Measurements from ENCODE around the gene FAM228A.

Gene FAM228A

DNA sequence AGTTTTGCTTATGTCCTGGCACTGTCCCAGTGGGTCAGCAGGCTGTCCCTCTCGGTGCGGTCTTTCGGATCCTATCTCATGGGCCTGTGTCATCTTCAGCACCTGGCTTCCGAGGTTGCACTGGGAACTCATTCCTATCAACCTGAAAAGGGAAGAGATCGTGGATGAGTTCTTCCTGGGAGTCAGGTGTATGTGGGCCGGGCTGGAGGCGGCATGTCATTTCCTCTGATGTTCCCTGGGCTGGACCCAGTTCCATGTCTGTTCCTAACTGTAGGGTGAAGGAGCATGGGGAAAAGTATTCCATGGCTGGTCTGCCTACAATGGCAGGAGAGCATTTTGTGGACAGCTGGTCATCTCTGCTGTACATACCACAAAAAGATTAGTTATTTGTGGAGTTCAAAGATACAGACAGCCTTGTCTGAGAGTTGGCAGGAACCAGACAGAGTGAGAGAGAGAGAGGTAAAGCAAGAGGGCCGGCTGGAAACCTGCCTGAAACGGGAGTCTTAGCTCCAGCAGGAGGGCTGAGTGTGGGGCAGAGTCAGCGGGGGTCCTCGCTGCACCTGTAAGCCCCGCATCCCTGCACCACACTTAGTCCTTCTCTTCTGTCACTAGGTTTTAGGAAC lies 25.2 kb downstream of the FAM228A start:
- H3K9me2 ChIP-seq (replicated peaks; ENCODE audit: insufficient read depth, low read length) = no peaks in the 10 kb centered on the region
- H3K27ac ChIP-seq (ENCODE audit: low read length) = no peak overlapping the region
- H4K20me1 ChIP-seq (ENCODE audit: insufficient read depth, low read length) = no peaks in the 10 kb centered on the region
- H3K4me1 ChIP-seq (ENCODE audit: low read length) = no peaks in the 10 kb centered on the region
- DNase-seq = no peak
- no peaks in the 10 kb centered on the region for H3K9me3 ChIP-seq (replicated peaks; ENCODE audit: insufficient read depth, low read length)
- H3K27me3 ChIP-seq (replicated peaks; ENCODE audit: insufficient read depth, low read length) = no peaks in the 10 kb centered on the region
- no peak overlapping the region for H3K4me3 ChIP-seq (ENCODE audit: low read length)
- no peaks in the 10 kb centered on the region for H3K79me2 ChIP-seq (ENCODE audit: low read length)
- no peaks in the 10 kb centered on the region for H3F3A ChIP-seq (ENCODE audit: insufficient read depth, low read length)
- no peaks in the 10 kb centered on the region for H3K36me3 ChIP-seq (replicated peaks; ENCODE audit: insufficient read depth, low read length)
- TF ChIP-seq, protein P1, sequence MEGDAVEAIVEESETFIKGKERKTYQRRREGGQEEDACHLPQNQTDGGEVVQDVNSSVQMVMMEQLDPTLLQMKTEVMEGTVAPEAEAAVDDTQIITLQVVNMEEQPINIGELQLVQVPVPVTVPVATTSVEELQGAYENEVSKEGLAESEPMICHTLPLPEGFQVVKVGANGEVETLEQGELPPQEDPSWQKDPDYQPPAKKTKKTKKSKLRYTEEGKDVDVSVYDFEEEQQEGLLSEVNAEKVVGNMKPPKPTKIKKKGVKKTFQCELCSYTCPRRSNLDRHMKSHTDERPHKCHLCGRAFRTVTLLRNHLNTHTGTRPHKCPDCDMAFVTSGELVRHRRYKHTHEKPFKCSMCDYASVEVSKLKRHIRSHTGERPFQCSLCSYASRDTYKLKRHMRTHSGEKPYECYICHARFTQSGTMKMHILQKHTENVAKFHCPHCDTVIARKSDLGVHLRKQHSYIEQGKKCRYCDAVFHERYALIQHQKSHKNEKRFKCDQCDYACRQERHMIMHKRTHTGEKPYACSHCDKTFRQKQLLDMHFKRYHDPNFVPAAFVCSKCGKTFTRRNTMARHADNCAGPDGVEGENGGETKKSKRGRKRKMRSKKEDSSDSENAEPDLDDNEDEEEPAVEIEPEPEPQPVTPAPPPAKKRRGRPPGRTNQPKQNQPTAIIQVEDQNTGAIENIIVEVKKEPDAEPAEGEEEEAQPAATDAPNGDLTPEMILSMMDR (IDR thresholded peaks at IDR 0.05; ENCODE audit: low read length) = no peak
- TF ChIP-seq EZH2phosphoT487 (IDR thresholded peaks at IDR 0.05; ENCODE audit: low read length) (no peak), EZH2 (optimal IDR thresholded peaks at IDR 0.05; ENCODE audit: low read depth, low read length) (no peak)
- no peak overlapping the region for H3K9ac ChIP-seq (ENCODE audit: low read length)
- H2AFZ ChIP-seq (ENCODE audit: low read length) = no peak overlapping the region
- no peak overlapping the region for H3K4me2 ChIP-seq (ENCODE audit: low read depth, low read length)

DNA sequence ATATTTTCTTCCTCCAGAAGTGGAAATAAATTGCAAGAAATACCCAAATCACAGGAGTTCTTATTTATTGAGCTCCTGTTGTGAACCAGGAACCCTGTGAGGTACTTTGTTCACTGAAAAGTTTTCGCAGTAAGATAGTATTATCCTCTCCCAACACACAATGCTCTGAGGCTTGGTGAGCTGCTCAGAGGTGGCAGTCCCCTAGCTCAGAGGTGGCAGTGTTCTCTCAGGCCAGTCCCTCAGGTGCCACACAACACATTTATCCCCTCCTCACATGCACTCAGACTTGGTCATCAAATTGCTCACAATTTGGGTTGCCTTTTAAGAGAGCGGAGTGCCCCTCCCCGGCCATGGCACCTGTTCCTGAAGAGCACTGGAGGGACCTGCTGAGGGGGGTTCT lies 25.9 kb downstream of the FAM228A start:
- no peaks in the 10 kb centered on the region for H3K9me2 ChIP-seq (replicated peaks; ENCODE audit: insufficient read depth, low read length)

GRCh38 chr2:24203029-24203786 lies 28.4 kb downstream of the FAM228A start:
- H3K9ac ChIP-seq (ENCODE audit: low read length) = no peak overlapping the region
- no peaks in the 10 kb centered on the region for H3F3A ChIP-seq (ENCODE audit: insufficient read depth, low read length)
- no peaks in the 10 kb centered on the region for H3K9me3 ChIP-seq (replicated peaks; ENCODE audit: insufficient read depth, low read length)
- no peak overlapping the region for H3K4me2 ChIP-seq (ENCODE audit: low read depth, low read length)
- DNase-seq = no peak
- no peaks in the 10 kb centered on the region for H3K9me2 ChIP-seq (replicated peaks; ENCODE audit: insufficient read depth, low read length)
- no peaks in the 10 kb centered on the region for H3K27me3 ChIP-seq (replicated peaks; ENCODE audit: insufficient read depth, low read length)
- H3K4me3 ChIP-seq (ENCODE audit: low read length) = no peak overlapping the region
- H2AFZ ChIP-seq (ENCODE audit: low read length) = no peak overlapping the region
- no peaks in the 10 kb centered on the region for H4K20me1 ChIP-seq (ENCODE audit: insufficient read depth, low read length)
- TF ChIP-seq EZH2 (optimal IDR thresholded peaks at IDR 0.05; ENCODE audit: low read depth, low read length) = no peak
- TF ChIP-seq, protein P1 (IDR thresholded peaks at IDR 0.05; ENCODE audit: low read length) = no peak
- no peak for TF ChIP-seq EZH2phosphoT487 (IDR thresholded peaks at IDR 0.05; ENCODE audit: low read length)
- no peaks in the 10 kb centered on the region for H3K79me2 ChIP-seq (ENCODE audit: low read length)
- no peaks in the 10 kb centered on the region for H3K36me3 ChIP-seq (replicated peaks; ENCODE audit: insufficient read depth, low read length)
- no peak overlapping the region for H3K27ac ChIP-seq (ENCODE audit: low read length)
- H3K4me1 ChIP-seq (ENCODE audit: low read length) = no peaks in the 10 kb centered on the region

More for the DNA sequence above, 25.9 kb downstream of the FAM228A start:
- Histone ChIP-seq H3K27me3 (replicated peaks; ENCODE audit: insufficient read depth, low read length) (no peaks in the 10 kb centered on the region), H3K9me3 (replicated peaks; ENCODE audit: insufficient read depth, low read length) (no peaks in the 10 kb centered on the region), H3K4me1 (ENCODE audit: low read length) (no peaks in the 10 kb centered on the region), H4K20me1 (ENCODE audit: insufficient read depth, low read length) (no peaks in the 10 kb centered on the region), H3K9ac (ENCODE audit: low read length) (no peak overlapping the region), H3K79me2 (ENCODE audit: low read length) (no peaks in the 10 kb centered on the region), H3K4me2 (ENCODE audit: low read depth, low read length) (no peak overlapping the region), H3F3A (ENCODE audit: insufficient read depth, low read length) (no peaks in the 10 kb centered on the region), H3K4me3 (ENCODE audit: low read length) (no peak overlapping the region), H3K27ac (ENCODE audit: low read length) (no peak overlapping the region), H2AFZ (ENCODE audit: low read length) (no peak overlapping the region), H3K36me3 (replicated peaks; ENCODE audit: insufficient read depth, low read length) (no peaks in the 10 kb centered on the region)
- TF ChIP-seq EZH2 (optimal IDR thresholded peaks at IDR 0.05; ENCODE audit: low read depth, low read length) = no peak
- TF ChIP-seq, protein P1 (IDR thresholded peaks at IDR 0.05; ENCODE audit: low read length) = no peak
- TF ChIP-seq EZH2phosphoT487 (IDR thresholded peaks at IDR 0.05; ENCODE audit: low read length) = no peak
- no peak for DNase-seq

All from MM.1S (cell line).